DMS53 treated with DMSO at 0.1 percent for 48 hours (cell line): ENCODE data around the gene ME3.

ENCODE experiments used
- DNase-seq: peaks from one replicate; lab custom pipeline; 2025; ENCODE audit not compliant: unreplicated experiment; lab: John Stamatoyannopoulos, UW

Gene ME3

DNA sequence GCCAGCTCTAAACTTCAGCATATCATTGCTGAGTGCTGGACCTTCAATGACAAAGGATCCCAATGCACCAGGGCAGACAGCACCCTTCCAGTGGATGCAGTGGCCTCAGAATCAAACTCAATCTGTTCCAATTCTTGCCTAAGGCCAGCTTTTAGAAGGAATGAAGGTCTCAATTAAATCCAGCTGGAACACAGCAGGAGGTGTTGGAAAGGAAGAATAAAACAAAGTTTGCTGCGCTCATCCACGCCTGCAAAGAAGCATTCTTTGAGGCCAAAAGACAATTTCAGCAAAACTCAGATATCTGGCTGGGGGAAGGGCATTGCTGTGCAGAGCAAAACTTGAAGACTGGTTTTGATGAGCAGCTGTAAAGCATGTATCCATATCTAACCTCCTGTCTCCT, 177.1 kb downstream of the ME3 start:
- DNase-seq = no peak

DNA sequence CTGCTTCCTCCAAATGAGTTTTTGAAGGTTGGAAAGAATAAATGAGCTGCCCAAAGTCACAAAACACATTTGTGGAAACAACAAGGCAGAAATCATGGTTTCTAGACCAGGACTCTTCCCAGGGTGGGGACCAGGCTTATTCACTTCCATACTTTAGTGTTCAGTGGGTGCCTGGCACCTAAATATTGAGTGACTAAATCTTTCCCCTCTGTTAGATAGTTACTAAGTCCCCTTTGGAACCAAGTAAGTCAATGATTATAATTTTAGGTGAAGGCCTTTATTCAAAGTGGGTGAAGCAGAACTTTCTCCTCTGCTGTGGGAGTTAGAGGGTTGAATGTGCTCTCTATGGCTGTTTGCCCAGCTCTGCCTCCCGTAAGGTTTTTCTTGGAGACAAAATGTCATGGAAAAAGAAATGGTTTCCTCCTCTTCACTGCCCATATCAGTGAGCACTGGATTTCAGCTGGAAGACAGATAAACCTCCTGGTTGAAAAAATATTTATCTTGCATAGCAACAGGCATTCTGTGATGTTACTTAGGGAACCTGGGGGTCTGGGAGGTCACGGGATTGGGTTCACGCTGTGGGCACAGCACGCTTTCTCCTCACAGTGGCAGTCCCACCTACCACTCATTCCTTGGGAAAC, 179.9 kb downstream of the ME3 start:
- DNase-seq = no peak

DNA sequence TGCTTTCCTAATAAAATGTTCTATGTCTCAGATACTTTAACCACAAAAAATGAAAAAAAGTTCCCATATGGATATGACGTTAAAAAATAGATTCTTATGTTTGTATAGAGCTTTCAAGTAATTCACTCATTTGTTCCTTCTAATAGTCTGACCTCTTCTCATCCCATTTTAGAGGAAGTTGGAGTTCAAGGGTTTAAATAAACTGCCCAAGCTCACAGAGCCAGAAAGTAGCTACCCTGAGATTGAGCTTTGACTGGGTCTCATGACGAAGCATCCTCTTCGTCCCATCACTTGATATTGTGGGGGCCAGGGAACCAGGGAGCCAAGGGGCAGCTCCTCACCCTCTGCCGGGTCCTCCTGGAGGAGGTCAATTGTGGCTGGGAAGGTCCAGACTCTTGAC, 181.4 kb downstream of the ME3 start:
- DNase-seq = no peak

DNA sequence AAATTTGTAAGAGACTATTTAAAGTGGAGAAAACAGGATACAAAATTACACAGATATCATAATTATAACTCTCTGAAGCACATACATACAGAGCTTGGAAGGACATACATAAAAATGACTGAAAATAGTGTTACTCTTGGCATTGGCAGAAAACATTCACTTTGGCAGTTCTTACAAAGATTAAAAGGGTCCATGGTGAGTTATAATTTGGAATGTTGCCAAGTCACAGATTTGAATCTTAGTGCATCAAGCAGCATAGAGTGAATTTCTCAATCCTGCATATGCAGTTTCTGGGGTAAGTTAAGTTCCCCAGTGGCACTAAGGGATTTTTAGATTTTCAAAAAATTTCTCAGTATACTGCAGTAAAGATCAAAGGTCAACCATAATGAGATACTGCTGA, 181.8 kb downstream of the ME3 start:
- DNase-seq = no peak

GRCh38 chr11:86489442-86489841, 183.0 kb downstream of the ME3 start:
- DNase-seq = no peak

GRCh38 chr11:86488553-86488952, 183.9 kb downstream of the ME3 start:
- DNase-seq = peak; percentile 69

DNA sequence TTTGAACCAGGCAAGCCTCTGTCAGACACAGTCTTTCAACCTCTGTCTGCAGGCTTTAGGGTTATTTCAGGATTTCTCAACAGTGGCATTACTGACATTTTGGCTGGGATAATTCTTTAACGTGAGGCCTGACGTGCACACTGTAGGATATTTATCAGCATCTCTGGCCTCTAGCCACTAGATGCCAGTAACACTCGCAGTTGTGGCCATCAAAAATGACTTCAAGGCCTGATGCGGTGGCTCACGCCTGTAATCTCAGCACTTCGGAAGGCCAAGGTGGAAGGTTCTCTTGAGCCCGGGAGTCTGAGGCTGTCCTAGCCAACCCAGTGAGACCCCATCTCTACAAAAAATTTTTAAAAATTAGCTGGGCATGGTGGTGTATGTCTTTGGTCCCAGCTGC, 184.7 kb downstream of the ME3 start:
- no peak for DNase-seq

GRCh38 chr11:86486261-86487030, 186.0 kb downstream of the ME3 start:
- no peak for DNase-seq

GRCh38 chr11:86484795-86485166, 187.6 kb downstream of the ME3 start:
- no peak for DNase-seq

DNA sequence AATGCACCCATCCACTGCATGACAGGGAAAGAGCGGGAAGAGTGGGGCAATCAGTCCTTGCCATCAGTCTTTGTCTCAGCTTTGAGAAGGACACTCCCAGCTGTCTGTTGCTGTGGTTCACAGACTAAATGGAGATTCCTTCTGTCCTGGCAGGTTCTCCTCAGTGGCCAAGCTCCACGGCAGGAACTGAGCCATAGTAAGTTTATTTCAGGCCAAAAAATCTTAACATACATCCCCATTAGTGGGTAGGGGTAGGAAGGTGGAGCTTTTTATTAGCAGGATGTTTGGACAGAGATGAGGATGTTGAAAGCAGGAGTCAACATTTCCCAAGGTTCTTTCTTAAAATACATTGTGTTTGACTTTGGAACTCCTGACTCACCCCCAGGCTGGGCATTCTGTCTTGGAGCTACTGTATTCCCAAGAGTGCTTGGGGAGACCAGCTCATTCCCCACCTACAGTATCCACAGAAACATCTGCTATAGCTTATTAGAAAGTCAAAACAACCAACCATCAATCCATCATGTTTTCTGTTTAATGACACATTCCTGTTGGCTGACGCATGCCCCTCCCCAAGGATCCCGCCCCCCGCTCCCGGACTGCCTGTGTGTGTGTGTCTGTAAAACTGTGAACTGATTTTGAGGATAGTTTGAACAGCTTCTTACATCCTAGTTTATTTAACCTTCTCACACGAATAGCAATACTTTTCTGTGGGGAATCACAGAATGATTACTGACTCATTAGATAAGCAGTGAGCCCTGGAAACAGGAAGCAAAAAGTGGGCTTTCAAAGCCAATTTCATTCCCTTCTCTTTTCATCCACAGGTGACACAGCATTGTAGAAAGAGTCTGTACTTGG, 188.2 kb downstream of the ME3 start:
- DNase-seq = no peak

GRCh38 chr11:86483610-86483939, 188.8 kb downstream of the ME3 start:
- DNase-seq = no peak

GRCh38 chr11:86482692-86483091, 189.7 kb downstream of the ME3 start:
- DNase-seq = no peak

DNA sequence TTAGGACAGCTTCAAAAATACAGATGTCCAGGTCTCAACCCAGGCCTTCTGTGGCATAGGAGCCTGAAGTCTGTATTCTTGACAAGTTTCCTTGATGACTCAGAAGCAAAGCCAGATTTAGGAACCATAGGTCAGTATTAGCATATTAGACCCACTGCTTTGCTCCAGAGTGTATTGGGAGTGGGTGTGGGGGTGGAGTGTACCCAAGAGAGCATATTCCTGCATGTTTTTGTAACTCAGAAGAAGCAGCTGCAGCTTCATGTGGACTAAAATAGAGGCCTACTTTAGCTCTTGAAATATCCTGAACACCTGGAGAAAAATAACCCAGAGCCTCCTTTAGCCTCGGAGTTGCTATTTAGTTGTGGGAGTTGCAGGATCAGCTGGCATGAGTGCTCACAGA, 191.0 kb downstream of the ME3 start:
- DNase-seq = no peak

DNA sequence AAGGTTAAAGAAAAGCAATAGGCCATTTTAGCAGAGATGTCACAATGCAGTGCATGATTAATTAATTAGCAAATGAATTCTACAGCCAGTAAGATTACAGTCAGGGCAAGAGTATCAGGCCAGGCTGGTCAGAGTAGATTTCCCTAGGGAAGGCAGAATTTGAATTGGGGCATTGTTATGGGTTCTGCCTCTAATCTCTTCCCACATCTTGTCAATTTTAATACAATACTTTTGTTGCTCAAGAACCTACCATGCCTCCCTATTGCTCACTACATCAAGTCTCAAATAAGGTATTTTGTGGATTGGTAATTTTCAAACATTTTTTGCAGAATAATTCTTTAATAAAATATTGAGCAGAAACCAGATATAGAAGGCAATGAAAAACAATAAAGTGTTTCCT, 194.1 kb downstream of the ME3 start:
- no peak for DNase-seq

GRCh38 chr11:86477495-86478155, 194.8 kb downstream of the ME3 start:
- no peak for DNase-seq

GRCh38 chr11:86476109-86476861, 196.1 kb downstream of the ME3 start:
- no peak for DNase-seq

- DNase-seq = no peak
Measured at GRCh38 chr11:86475027-86475426, 197.4 kb downstream of the ME3 start.

DNA sequence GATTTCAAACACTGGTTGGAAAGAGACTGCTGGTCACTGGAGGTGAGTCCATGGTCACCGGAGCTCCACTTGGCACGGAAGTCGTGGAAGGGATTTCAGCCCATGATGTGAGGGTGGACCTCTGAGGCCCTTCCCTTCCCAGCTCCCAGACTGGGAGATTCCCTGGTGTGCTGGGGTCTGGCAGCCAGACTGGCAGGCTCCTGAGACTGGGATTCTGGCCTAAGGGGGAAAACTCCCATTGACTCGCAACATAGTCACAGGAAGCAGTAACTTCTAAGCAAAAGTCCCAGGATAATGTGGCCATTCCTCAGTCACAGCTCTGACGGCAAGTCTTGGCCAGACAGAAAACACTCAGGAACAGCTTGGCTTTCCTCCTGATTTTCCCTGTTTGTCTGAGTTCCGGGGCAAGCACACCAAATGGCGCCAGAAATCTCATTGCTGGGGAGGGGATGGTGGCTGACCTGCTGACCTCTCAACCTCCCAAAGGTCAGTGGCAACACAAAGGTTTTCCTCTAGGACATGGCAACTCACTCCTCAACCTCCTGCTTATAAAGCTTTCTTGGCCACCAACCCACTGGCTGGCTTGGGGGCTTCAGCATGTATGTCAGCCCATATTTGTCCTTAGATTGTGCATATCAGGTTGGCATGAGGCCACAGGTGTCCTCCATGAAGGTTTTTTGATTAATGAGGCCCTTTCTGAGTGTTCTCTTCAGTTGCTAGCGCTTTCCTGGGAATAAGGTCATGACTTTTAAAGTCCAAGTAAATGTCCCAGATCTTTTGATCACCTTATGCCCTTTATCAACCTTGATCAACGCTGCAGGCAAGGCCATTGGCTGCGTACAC, 198.2 kb downstream of the ME3 start:
- DNase-seq = no peak

DNA sequence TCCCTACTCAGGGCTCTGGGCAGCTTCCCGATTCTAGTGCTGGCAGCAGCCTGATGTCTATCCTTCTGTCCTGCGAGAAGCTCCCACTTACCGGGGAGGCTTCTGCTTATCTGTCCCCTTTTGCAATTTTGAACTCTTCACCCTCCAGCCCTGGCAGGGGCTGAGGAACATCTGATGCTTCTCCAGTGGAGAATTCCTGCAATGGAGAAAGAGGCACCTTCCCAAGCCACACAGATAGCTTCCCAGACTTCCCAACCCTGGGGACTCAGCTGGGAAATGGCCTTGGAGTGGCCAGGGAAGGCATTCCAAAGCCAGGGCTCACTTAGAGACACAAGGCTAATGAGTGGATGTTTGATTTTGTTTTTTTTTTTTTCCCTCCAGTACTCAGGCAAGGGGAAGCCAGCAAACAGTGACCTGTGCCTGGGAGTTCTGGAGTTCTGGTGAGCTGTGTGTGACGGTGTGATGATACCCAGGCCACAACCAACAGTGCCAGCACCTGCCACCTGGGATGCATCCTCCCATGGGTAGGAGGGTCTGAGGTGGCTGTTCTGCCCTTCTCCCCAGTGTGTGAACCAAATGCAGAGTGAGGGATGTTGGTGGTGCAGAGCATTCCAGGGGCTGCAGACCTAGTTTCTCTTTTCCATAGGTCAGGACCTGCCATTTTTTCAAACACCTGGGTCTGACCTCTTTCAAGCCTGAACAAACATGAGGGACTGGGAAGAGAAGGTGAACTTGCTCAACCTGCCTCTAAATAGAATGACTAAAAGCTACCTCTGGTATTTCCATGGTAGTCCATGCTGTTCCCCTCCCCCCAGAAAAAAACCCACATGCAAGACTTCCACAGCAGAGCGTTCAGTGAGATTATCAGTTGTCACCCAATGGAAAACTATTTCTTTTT, 202.7 kb downstream of the ME3 start:
- no peak for DNase-seq
